HepG2 (cell line): ENCODE results near the gene MMP28. TPM values are rescaled to one million over a fixed set of nuclear protein-coding genes. Genes with fewer than 3 reads are reported as not detected.

Experiments
- CENPT ChIP-seq: sonication (generic); formaldehyde crosslinking; IDR thresholded peaks from 2 replicates; pipeline ENCODE4 v1.8.0; 2022; ENCODE audit warnings: low read depth, mild to moderate bottlenecking, moderate library complexity, missing genetic modification reagents
- ELF1 ChIP-seq: sonication (generic); formaldehyde crosslinking; IDR thresholded peaks from 2 replicates; pipeline ENCODE4 v1.4.0; 2020; ENCODE audit warnings: missing genetic modification reagents
- FOXA1 ChIP-seq, 2 experiments: fragments of 450-650 bp in 1 of 2; sonication (generic) in 1 of 2; formaldehyde crosslinking in 1 of 2; IDR thresholded peaks; 2 replicates each; pipeline versions ENCODE4 v1.4.0 to v1.6.1; 2016 to 2020; ENCODE audit warnings: missing genetic modification reagents in 1 of 2
- FUBP1 ChIP-seq: sonication (generic); formaldehyde crosslinking; IDR thresholded peaks from 2 replicates; pipeline ENCODE4 v1.5.1; 2020; ENCODE audit warnings: missing genetic modification reagents, mild to moderate bottlenecking, borderline replicate concordance
- IKZF4 ChIP-seq: sonication (generic); formaldehyde crosslinking; IDR thresholded peaks from 2 replicates; pipeline ENCODE4 v1.5.1; 2020; ENCODE audit warnings: borderline replicate concordance, mild to moderate bottlenecking, low read depth, missing genetic modification reagents; ENCODE audit errors: not compliant biosample characterization
- MBD4 ChIP-seq: IDR thresholded peaks from 2 replicates; pipeline ENCODE4 v1.6.1; 2012; ENCODE audit warnings: low read length, inconsistent platforms, borderline replicate concordance
- MED13 ChIP-seq: sonication (generic); formaldehyde crosslinking; IDR thresholded peaks from 2 replicates; pipeline ENCODE4 v1.5.0; 2020; ENCODE audit warnings: missing genetic modification reagents
- MEF2D ChIP-seq: sonication (generic); formaldehyde crosslinking; IDR thresholded peaks from 2 replicates; pipeline ENCODE4 v1.5.1; 2020; ENCODE audit warnings: mild to moderate bottlenecking, missing genetic modification reagents
- MXD4 ChIP-seq: IDR thresholded peaks from 2 replicates; pipeline ENCODE4 v1.6.1; 2016; ENCODE audit warnings: mild to moderate bottlenecking, missing biosample characterization, missing genetic modification reagents
- SMAD9 ChIP-seq: sonication (generic); formaldehyde crosslinking; IDR thresholded peaks from 2 replicates; pipeline ENCODE4 v1.5.1; 2020; ENCODE audit warnings: mild to moderate bottlenecking, missing genetic modification reagents
- TRAFD1 ChIP-seq: sonication (generic); formaldehyde crosslinking; IDR thresholded peaks from 2 replicates; pipeline ENCODE4 v1.5.1; 2020; ENCODE audit warnings: missing genetic modification reagents, mild to moderate bottlenecking, borderline replicate concordance
- ZBTB44 ChIP-seq: sonication (generic); formaldehyde crosslinking; IDR thresholded peaks from 2 replicates; pipeline ENCODE4 v1.4.0; 2020; ENCODE audit warnings: missing genetic modification reagents
- ZEB1 ChIP-seq: IDR thresholded peaks from 2 replicates; pipeline ENCODE4 v1.6.1; 2012; ENCODE audit warnings: mild to moderate bottlenecking, low read depth, inconsistent platforms; ENCODE audit not compliant: insufficient replicate concordance
- ZIK1 ChIP-seq: sonication (generic); formaldehyde crosslinking; IDR thresholded peaks from 2 replicates; pipeline ENCODE4 v1.5.0; 2020; ENCODE audit warnings: mild to moderate bottlenecking, low read depth, missing genetic modification reagents, borderline replicate concordance
- ZNF232 ChIP-seq: sonication (generic); formaldehyde crosslinking; IDR thresholded peaks from 2 replicates; pipeline ENCODE4 v1.4.0; 2020; ENCODE audit warnings: missing genetic modification reagents, borderline replicate concordance
- ZNF362 ChIP-seq: sonication (generic); formaldehyde crosslinking; IDR thresholded peaks from 2 replicates; pipeline ENCODE4 v1.4.0; 2020; ENCODE audit warnings: missing genetic modification reagents, mild to moderate bottlenecking, borderline replicate concordance
- ZNF572 ChIP-seq: sonication (generic); formaldehyde crosslinking; IDR thresholded peaks from 2 replicates; pipeline ENCODE4 v1.5.1; 2020; ENCODE audit warnings: mild to moderate bottlenecking, missing genetic modification reagents
- ZNF672 ChIP-seq: sonication (generic); formaldehyde crosslinking; IDR thresholded peaks from 2 replicates; pipeline ENCODE4 v1.8.1; 2022; ENCODE audit warnings: missing genetic modification reagents
- ZSCAN25 ChIP-seq: sonication (generic); formaldehyde crosslinking; IDR thresholded peaks from 2 replicates; pipeline ENCODE4 v1.8.0; 2022; ENCODE audit warnings: mild to moderate bottlenecking, missing genetic modification reagents
- polyA plus RNA-seq, 8 experiments: library from polyadenylated mRNA; depleted of rRNA in 3 of 8; stranded (reverse) in 7 of 8; unstranded in 1 of 8; fragments of >200 nt; fragmentation: Illumina TruSeq in 4 of 8; extraction: Trizol in 4 of 8; gene quantifications; 2 replicates each; pipeline versions ENCODE4 v1.2.1 to v1.2.3, GENCODE V29; 2011 to 2016; ENCODE audit warnings: low read depth in 4 of 8, missing spikeins in 1 of 8, mixed read lengths in 1 of 8; ENCODE audit not compliant: insufficient read depth in 1 of 8
- total RNA-seq, 5 experiments: library from RNA; depleted of rRNA; stranded (reverse); fragments of >200 nt; fragmentation: Illumina TruSeq; extraction: Trizol; gene quantifications; 2 replicates each; pipeline ENCODE4 v1.2.3, GENCODE V29; 2016; ENCODE audit warnings: low read depth in 1 of 5

MMP28 gene
- total and polyA plus RNA-seq, 2 of the 13 experiments (the other 11 are each of a cell fraction or from before 2014, with no cell fraction given) = not detected

- TF ChIP-seq ELF1 = 0 out of 2 replicates have a peak, but pooled peaks have one; percentile 17
- TF ChIP-seq ZNF672 = 0 out of 2 replicates have a peak, but pooled peaks have one; percentile 71
- 0 out of 2 replicates have a peak, but pooled peaks have one; percentile 52 for TF ChIP-seq ZNF572 (CRISPR knock-in tag)
- TF ChIP-seq ZIK1 (CRISPR knock-in tag) = peak; percentile 46; the same call in 1 of the 2 replicates
- peak; percentile 97 for TF ChIP-seq IKZF4
- TF ChIP-seq MEF2D = peak; percentile 76
- no peak for TF ChIP-seq FOXA1 (IDR thresholded peaks at IDR 0.05)
- TF ChIP-seq FOXA1 (CRISPR knock-in tag; IDR thresholded peaks at IDR 0.05) = no peak
- TF ChIP-seq MXD4 (CRISPR knock-in tag) = peak; percentile 54
- no peak for TF ChIP-seq MBD4
- peak; percentile 64; the same call in 1 of the 2 replicates for TF ChIP-seq CENPT (CRISPR knock-in tag)
- 0 out of 2 replicates have a peak, but pooled peaks have one; percentile 61 for TF ChIP-seq FUBP1 (CRISPR knock-in tag)
- TF ChIP-seq ZEB1 = peak; percentile 19
- peak; percentile 75; the same call in 1 of the 2 replicates for TF ChIP-seq ZSCAN25
- TF ChIP-seq ZNF232 (CRISPR knock-in tag) = 0 out of 2 replicates have a peak, but pooled peaks have one; percentile 13
- no peak for TF ChIP-seq ZNF362
- 0 out of 2 replicates have a peak, but pooled peaks have one; percentile 64 for TF ChIP-seq ZBTB44
- 0 out of 2 replicates have a peak, but pooled peaks have one; percentile 44 for TF ChIP-seq MED13 (CRISPR knock-in tag)
- 0 out of 2 replicates have a peak, but pooled peaks have one; percentile 82 for TF ChIP-seq TRAFD1
- TF ChIP-seq SMAD9 (CRISPR knock-in tag) = peak; percentile 76; the same call in 1 of the 2 replicates
Measured at GRCh38 chr17:35808962-35809854, 13.8 kb upstream of the MMP28 start, which contains the start of gene TAF15 (continued).
